Activated T-cell treated with anti-CD3 and anti-CD28 coated beads, Interleukin-2, amount 50 U/mL, for 72 hours (primary cell): ENCODE data around the gene PLEKHA1. TPM values are rescaled to one million over a fixed set of nuclear protein-coding genes. Genes with fewer than 3 reads are reported as not detected.
A peak's percentile ranks its signal among the peaks of the same experiment; 100 is the strongest.

Experiments used
- ATAC-seq, 2 donors: fragments of 150-1000 bp; cut with Tn5 transposase; replicated peaks in 1 of 2; 2 replicates each; pipeline ENCODE4 v1.10.0; 2021; ENCODE audit warnings: moderate library complexity in 2 of 2, mild to moderate bottlenecking in 1 of 2
- DNase-seq, 2 donors: peaks; one replicate each; pipeline ENCODE4 v3.0.0; 2021 to 2022; ENCODE audit warnings: mixed read lengths in 1 of 2
- H3K27ac Mint-ChIP-seq: one replicate; pipeline ENCODE4 v1.8.0; 2022; ENCODE audit warnings: mild to moderate bottlenecking, moderate library complexity, mixed read lengths
- H3K27me3 Mint-ChIP-seq: one replicate; pipeline ENCODE4 v1.8.0; 2022; ENCODE audit warnings: low read depth, mixed read lengths
- H3K36me3 Mint-ChIP-seq, 2 donors: one replicate each; pipeline ENCODE4 v1.8.0; 2022; ENCODE audit warnings: mixed read lengths in 2 of 2, mild to moderate bottlenecking in 1 of 2; ENCODE audit not compliant: insufficient read depth in 2 of 2
- H3K4me1 Mint-ChIP-seq: one replicate; pipeline ENCODE4 v1.8.0; 2022; ENCODE audit warnings: low read depth, mixed read lengths
- H3K4me3 Mint-ChIP-seq, 2 donors: one replicate each; pipeline ENCODE4 v1.8.0; 2022; ENCODE audit warnings: mild to moderate bottlenecking in 2 of 2, mixed read lengths in 2 of 2, moderate library complexity in 2 of 2
- H3K9me3 Mint-ChIP-seq, 2 donors: one replicate each; pipeline ENCODE4 v1.8.0; 2022; ENCODE audit warnings: mixed read lengths in 2 of 2
- total RNA-seq, 2 donors: library from RNA; stranded (reverse); gene quantifications; one replicate each; pipeline ENCODE4 v1.2.3, GENCODE V29; 2022

PLEKHA1 gene
- total RNA-seq, 2 donors from 2014 or later, result 8.7 to 14.8 TPM

DNA sequence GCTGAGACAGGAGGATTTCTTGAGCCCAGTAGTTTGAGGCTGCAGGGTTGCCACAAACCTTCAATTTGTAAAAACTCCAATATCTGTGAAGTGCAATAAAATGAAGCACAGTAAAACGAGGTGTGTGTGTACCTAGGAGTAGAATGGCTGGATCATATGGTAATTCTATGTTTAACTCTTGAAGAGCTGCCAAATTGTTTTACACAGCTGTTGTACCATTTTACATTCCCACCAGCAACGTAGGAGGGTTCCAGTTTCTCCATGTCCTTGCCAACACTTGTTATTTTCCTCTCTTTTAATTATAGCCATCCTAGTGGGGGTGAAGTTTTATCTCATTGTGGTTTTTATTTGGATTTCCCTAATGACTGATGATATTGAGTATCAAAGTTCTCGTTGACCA lies 16.2 kb downstream of the PLEKHA1 start:
- no peak for ATAC-seq
- DNase-seq, result no peak
- no peaks in the 10 kb centered on the region for H3K9me3 Mint-ChIP-seq
- no peak overlapping the region for H3K4me3 Mint-ChIP-seq
- H3K27me3 Mint-ChIP-seq, result no peaks in the 10 kb centered on the region
- peaks cover 2 to 9% of the 10 kb centered on the region in 2 donors for H3K36me3 Mint-ChIP-seq
- H3K27ac Mint-ChIP-seq, result no peak overlapping the region
- H3K4me1 Mint-ChIP-seq, result peaks cover 39% of the 10 kb centered on the region

DNA sequence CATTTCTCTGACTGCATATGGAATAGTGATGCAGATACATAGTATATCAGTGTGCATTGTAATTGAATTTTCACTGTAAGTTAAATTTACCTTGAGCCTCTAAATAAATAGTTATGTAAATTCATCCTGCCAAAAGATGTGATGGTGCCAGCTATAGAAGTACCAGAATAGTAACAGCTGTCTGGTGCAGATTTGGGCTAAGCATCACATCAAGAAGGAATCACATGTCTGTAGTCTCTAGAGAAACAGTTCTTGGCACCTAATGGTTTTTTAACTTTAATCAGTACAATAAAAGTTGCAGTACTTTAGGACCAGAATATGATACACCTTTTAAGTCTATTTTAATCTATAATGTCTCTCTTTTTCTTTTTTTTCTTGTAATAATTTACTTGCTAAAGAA lies 17.4 kb downstream of the PLEKHA1 start:
- peaks cover 2 to 9% of the 10 kb centered on the region in 2 donors for H3K36me3 Mint-ChIP-seq
- no peaks in the 10 kb centered on the region for H3K9me3 Mint-ChIP-seq
- no peak overlapping the region for H3K4me3 Mint-ChIP-seq
- no peak overlapping the region for H3K27ac Mint-ChIP-seq
- ATAC-seq (no peak), DNase-seq (no peak)
- no peaks in the 10 kb centered on the region for H3K27me3 Mint-ChIP-seq
- H3K4me1 Mint-ChIP-seq, result peaks cover 31% of the 10 kb centered on the region

DNA sequence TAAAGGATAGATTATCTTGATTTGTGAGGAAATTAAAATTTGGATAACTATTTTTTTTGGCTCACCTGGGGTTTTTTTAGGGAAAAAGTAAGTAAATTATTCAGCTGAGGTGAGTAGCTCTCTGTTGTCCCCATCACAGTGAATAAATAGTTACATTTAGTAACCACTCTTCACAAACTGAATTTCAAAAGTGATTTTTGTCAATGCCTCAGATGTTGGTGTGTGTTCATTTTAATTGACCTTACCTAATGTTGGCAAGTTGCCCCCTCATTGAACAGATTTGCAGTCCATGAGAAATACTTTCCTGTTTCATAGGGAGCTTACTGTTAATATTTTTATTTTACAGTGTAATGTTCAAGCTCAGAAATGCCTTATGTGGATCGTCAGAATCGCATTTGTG lies 18.3 kb downstream of the PLEKHA1 start:
- Mint-ChIP-seq H3K27ac (no peak overlapping the region), H3K4me3 (no peak overlapping the region), H3K4me1 (peaks cover 24% of the 10 kb centered on the region), H3K36me3 (peaks cover 0 to 8% of the 10 kb centered on the region in 2 donors), H3K27me3 (no peaks in the 10 kb centered on the region), H3K9me3 (no peaks in the 10 kb centered on the region)
- ATAC-seq (no peak), DNase-seq (no peak)

DNA sequence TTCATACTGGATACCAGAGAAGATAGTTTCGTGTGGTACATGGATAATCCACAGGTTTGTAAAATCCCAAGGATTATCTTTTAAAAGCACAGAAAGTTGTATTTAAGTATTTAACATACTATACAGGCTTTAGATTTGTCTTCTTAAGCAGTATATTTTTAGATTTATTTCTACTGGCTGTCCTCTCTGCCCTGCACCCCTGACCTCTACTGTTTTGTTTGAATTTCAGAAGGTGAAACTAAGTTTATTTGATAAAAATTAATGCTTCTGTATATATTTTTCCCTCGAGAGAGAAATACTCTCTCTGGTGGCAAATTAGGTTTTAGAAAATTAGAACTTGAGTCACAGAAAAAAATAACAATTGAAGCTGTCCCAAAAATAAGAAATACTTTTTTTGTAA lies 18.8 kb downstream of the PLEKHA1 start:
- no peaks in the 10 kb centered on the region for H3K27me3 Mint-ChIP-seq
- DNase-seq, result no peak
- no peak overlapping the region for H3K27ac Mint-ChIP-seq
- H3K9me3 Mint-ChIP-seq, result no peaks in the 10 kb centered on the region
- no peak overlapping the region for H3K4me3 Mint-ChIP-seq
- no peak for ATAC-seq
- H3K4me1 Mint-ChIP-seq, result peaks cover 20% of the 10 kb centered on the region
- peaks cover 0 to 8% of the 10 kb centered on the region in 2 donors for H3K36me3 Mint-ChIP-seq

DNA sequence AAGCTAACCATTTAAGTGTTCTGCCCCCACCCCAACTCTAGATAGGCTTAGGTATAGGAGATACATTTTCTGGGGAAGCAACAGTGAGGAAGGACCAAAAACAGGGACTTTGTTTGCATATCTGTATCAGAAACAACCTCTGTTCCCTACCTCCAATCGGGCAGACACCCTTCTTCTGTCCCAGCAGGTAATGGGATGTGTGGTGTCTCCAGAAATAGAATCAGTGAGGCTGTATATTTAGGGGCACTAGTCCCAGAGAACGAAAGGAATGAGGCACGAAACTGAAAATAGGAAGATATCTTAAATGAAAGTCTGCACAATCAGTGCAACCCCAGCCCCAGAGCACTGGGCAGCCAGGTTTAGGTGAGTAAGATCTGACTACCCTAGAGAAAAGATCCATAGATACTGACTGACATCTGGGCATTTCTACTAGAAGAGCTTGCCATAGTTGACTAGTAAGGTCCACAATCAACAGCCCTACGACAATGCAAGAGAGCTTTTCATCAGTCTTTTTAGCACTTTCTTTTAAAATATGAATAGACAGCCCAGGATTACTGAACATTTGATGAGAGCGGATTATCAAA lies 28.1 kb downstream of the PLEKHA1 start:
- DNase-seq (no peak), ATAC-seq (peak in 1 of 2 donors; percentile 48)
- Mint-ChIP-seq H3K9me3 (no peaks in the 10 kb centered on the region), H3K27ac (no peak overlapping the region), H3K36me3 (peaks cover 0 to 4% of the 10 kb centered on the region in 2 donors), H3K27me3 (no peaks in the 10 kb centered on the region), H3K4me1 (peaks cover 23% of the 10 kb centered on the region), H3K4me3 (no peak overlapping the region)

DNA sequence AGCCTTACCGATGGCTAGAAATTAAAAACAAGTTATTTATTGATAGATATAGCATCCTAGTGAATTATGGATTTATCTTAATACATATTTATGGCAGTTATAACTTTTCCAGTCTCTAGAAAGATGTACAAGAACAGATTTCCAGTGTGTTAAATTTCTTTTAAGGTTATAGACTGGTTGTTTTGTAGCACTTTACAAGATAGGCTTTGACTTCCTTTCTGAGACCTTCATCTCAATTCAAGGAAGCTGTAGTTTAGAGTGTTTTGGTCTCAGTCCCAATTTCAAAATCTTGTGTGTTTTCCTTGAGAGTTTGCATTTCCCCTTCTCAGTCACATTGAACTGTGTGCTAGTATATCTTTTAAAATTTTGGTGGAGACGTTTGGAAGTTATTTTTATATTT lies 30.1 kb downstream of the PLEKHA1 start:
- peaks cover 29% of the 10 kb centered on the region for H3K4me1 Mint-ChIP-seq
- DNase-seq (no peak), ATAC-seq (no peak)
- H3K4me3 Mint-ChIP-seq, result no peak overlapping the region
- no peaks in the 10 kb centered on the region for H3K9me3 Mint-ChIP-seq
- H3K36me3 Mint-ChIP-seq, result peaks cover 0 to 4% of the 10 kb centered on the region in 2 donors
- peak overlapping the region; percentile 30 for H3K27ac Mint-ChIP-seq
- no peaks in the 10 kb centered on the region for H3K27me3 Mint-ChIP-seq

DNA sequence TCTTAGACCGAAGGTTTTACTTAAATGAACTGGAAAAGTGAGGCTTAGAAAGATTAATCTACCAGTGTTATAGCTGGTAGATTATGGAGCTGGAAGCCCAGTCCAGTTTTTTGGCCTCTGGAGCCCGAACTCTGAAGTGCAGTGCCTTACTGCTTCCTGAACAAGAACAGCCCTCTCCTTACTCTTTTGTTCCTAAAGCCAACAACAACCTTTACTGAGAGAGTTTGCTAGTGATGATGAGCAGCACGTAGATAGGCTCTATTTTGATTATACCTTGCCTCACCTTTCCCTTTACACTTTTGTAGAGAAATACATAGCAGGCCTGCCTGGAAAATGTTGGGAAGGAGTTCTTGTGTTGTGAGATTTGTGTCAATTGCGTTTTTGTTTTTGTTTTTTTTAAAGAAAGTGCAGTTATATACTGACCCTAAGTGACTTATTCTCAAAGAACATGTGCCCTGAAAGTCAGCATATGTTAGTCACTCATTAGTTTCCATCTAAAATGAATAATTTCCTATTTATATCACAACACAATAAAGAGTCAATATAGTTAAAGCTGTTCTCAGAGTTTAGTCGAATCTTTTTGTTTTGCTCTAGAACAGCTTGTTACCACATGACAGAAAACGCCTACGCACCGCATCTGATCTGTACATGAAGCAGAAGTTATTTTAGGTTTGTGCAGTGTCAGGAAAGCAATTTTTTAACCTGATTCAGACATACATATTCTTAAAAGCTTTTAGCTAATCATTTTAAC lies 33.0 kb downstream of the PLEKHA1 start:
- Mint-ChIP-seq H3K4me3 (peak overlapping the region in 1 of 2 donors; percentile 73), H3K27ac (peak overlapping the region; percentile 74), H3K27me3 (no peaks in the 10 kb centered on the region), H3K4me1 (peaks cover 29% of the 10 kb centered on the region), H3K36me3 (peaks cover 0 to 4% of the 10 kb centered on the region in 2 donors), H3K9me3 (no peaks in the 10 kb centered on the region)
- ATAC-seq (peak; percentile 66 to 86), DNase-seq (peak; percentile 57 to 66)

DNA sequence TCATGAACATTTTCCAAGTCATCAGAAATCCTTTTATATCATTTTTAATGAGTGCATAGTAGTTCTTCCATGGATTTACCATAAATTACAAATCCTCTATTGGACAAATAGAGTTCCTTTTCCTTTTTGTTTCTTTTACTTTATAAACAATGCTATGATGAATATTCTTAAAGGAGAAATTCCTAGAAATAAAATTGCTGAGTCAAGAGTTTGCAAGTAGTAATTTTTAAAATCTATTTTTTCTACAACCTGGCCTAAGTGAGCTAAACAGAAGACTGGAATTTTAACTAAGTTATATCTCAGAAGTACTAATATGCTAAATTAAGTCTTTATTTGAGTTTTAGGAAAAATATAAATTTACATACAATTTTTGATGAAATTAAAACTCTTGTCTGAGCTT lies 38.8 kb downstream of the PLEKHA1 start:
- peaks cover 0 to 13% of the 10 kb centered on the region in 2 donors for H3K36me3 Mint-ChIP-seq
- DNase-seq (no peak), ATAC-seq (no peak)
- no peak overlapping the region for H3K27ac Mint-ChIP-seq
- H3K4me1 Mint-ChIP-seq, result peaks cover 31% of the 10 kb centered on the region
- H3K4me3 Mint-ChIP-seq, result no peak overlapping the region
- H3K27me3 Mint-ChIP-seq, result no peaks in the 10 kb centered on the region
- no peaks in the 10 kb centered on the region for H3K9me3 Mint-ChIP-seq

DNA sequence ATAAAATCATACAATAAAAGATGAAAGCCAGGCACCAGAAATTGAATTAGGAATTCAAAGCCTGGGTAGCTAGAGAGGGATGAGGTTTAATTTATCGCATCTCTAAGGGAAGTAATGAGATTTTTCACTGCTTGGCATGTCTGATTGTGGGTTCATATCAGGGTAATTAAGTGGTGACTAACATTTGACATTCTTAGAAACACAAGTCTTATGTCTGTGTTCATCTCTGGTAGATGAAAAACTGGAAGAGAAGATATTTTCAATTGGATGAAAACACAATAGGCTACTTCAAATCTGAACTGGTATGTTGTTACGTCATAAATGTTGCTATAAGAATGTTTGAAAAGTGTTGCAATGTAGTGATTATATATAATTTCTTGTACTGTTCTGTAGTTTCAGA lies 43.2 kb downstream of the PLEKHA1 start:
- H3K36me3 Mint-ChIP-seq, result peaks cover 0 to 15% of the 10 kb centered on the region in 2 donors
- peak overlapping the region in 1 of 2 donors; percentile 41 for H3K4me3 Mint-ChIP-seq
- H3K9me3 Mint-ChIP-seq, result no peaks in the 10 kb centered on the region
- H3K27ac Mint-ChIP-seq, result peak overlapping the region; percentile 5
- ATAC-seq, result no peak
- DNase-seq, result no peak
- no peaks in the 10 kb centered on the region for H3K27me3 Mint-ChIP-seq
- H3K4me1 Mint-ChIP-seq, result peaks cover 59% of the 10 kb centered on the region

DNA sequence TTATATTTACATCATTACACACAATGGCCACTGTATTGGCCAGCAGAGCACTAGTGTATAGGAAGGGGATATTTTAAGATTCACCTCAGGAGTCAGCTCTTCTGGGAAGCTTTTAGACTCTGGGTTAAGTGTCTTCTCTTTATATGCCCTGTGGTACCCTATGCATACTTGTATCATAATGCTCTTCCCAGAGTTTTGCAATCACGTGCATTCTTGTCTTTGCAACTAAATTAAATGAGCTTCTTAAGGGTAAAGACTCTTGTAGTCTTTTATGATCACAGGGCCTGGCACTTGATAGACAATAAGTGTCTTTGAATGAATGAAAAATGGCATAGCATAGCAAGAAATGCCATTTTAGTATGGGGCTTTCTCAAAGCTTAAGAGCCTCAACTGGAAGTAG lies 44.5 kb downstream of the PLEKHA1 start:
- no peak overlapping the region for H3K4me3 Mint-ChIP-seq
- DNase-seq (no peak), ATAC-seq (no peak)
- H3K27ac Mint-ChIP-seq, result no peak overlapping the region
- peaks cover 0 to 12% of the 10 kb centered on the region in 2 donors for H3K36me3 Mint-ChIP-seq
- peaks cover 59% of the 10 kb centered on the region for H3K4me1 Mint-ChIP-seq
- H3K9me3 Mint-ChIP-seq, result no peaks in the 10 kb centered on the region
- H3K27me3 Mint-ChIP-seq, result no peaks in the 10 kb centered on the region

DNA sequence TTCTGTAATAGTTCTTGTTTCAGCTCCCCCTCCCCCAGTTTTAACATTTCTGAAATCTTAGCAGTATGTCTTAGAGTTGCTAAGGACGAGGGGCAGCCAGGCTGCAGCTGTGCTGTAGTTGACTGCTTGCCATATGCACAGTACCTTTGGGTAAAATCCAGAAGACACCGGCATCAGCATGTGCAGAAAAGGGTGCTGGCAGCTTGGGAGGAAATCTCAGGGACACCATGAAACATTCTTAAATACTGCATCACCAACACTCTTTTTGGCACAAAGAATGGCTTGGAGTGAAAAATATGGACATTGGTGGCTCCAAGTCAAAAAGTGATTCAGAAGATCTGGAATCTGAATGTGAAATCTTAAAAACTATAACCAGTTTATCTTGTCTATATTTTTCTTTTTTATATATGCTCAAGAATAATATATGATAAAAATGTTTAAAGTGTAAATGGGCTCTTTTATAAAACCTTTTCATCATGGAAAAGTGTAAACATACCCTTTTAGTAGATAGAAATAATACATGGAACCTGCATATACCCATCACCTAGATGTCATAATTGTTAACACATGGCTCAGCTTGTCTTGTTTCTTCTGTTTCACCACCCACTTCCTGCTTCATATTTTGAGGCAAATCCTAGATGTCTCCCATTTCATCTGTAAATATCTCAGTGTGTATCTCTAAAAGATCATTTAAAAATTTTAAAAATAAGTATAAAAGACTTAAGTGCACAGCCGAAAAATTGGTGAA lies 45.5 kb downstream of the PLEKHA1 start:
- no peaks in the 10 kb centered on the region for H3K9me3 Mint-ChIP-seq
- no peak for ATAC-seq
- no peak overlapping the region for H3K27ac Mint-ChIP-seq
- H3K4me3 Mint-ChIP-seq, result no peak overlapping the region
- H3K27me3 Mint-ChIP-seq, result no peaks in the 10 kb centered on the region
- DNase-seq, result no peak
- H3K4me1 Mint-ChIP-seq, result peaks cover 59% of the 10 kb centered on the region
- H3K36me3 Mint-ChIP-seq, result peaks cover 0 to 15% of the 10 kb centered on the region in 2 donors

DNA sequence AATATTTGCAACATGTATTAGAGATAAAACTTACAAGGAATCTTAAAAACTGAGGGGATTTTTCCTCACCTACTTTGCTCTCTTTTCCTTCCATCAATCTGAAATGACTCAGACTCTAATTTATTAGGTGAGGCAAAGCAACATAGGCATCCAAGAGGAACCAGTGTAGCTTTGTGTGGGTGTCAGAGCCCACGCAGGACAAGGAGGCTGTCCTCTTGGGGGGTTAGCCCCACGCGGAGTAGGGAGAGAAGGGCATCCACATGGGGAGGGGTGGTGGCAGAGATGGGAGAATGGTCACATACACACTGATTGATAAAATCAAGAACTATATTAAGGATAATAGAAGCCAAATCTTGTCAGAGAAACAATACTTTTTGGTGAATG lies 46.1 kb downstream of the PLEKHA1 start:
- Mint-ChIP-seq H3K27ac (peak overlapping the region; percentile 94), H3K4me3 (peak overlapping the region; percentile 41 to 75), H3K36me3 (peaks cover 0 to 15% of the 10 kb centered on the region in 2 donors), H3K27me3 (no peaks in the 10 kb centered on the region), H3K9me3 (no peaks in the 10 kb centered on the region), H3K4me1 (peaks cover 55% of the 10 kb centered on the region)
- ATAC-seq (no peak), DNase-seq (no peak)

DNA sequence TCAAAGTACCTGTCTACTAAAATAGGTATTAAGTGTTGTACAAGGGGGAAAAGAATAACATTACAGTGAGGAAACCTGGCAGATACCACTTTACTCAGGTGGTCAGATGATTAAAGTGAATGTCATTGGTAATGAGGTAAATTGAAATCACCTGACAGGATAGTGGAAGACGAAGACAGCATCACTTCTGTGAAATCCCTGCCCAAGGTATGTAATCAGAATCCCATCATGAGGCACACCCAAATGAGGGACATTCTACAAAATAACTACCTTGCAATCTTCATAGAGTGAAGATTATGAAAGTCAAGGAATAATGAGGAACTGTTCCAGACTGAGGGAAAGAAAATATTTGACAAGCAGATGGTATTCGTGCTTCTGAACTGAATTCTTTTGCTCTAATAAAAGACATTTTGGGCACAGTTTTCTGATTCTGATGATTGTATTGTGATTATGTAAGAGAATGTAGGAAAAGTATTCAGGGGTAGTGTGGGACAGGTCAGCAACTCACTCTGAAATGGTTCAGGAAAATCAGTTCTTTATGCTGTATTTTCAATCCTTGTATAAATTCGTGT lies 46.6 kb downstream of the PLEKHA1 start:
- DNase-seq, result no peak
- Mint-ChIP-seq H3K4me3 (peak overlapping the region; percentile 41 to 75), H3K36me3 (peaks cover 0 to 12% of the 10 kb centered on the region in 2 donors), H3K9me3 (no peaks in the 10 kb centered on the region), H3K27ac (peak overlapping the region; percentile 94), H3K27me3 (no peaks in the 10 kb centered on the region), H3K4me1 (peaks cover 50% of the 10 kb centered on the region)
- ATAC-seq, result peak in 1 of 2 donors; percentile 54
